ENCODE measurements around the gene CCBE1.
"Not testable (repeated sequence)": the region's sequence is repeated elsewhere in the genome, so short reads cannot be mapped to it uniquely, and the experiment has no call there.

CCBE1 gene

GRCh38 chr18:59520562-59521355 is 176.5 kb downstream of the CCBE1 start:
- no peak for DNase-seq

DNA sequence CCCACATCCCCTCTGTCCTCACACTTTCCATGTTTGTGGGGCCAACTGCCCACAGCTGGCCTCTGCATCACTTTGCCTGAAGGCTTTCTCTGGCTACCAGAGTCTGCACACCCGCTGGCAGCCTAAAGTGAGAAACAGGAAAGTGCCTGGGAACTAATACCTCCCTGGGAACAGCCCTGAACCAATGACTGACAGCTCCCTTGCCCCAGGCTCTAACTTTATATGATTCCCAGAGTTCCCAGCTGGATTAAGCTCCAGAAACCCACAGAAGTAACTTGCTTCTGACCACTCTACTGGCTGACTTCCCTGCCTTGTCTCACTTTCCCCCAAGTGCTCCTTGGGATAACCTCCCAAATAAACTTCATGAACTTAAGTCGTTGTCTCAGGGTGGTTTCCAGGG is 178.5 kb downstream of the CCBE1 start:
- DNase-seq, result no peak

DNA sequence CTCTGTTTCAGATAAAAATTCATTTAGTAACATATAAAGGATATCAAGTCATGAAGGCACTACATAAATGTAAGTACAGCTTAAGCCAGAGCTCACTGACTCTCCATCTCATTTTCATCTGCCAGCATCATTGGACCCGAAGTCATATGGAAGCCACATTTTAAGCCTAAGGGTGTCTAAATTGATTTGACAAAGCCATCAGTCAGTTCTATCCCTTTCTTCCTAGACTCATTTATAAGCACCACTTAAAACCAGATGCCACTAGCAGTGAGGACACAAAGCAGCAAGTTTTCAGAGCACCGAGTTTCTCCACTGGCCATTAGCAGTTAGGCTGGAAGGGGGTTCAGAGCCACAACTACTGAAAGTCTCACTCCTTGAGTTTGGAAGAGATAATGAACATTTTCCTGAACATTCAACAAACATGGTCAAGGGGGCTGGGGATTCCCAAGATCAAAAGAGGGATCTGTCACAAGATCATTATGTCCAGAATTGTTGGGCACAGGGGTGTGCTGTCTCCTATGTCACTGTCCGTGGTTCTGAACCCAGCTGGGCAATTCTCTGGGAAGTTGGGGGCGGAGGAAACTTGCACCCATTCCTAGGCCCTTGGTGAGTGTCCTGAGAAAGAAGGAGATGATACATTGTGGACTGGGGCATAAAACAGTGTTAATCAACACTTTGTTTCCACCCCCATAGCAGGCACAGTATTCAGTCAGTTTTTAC is 179.6 kb downstream of the CCBE1 start:
- no peak for DNase-seq

GRCh38 chr18:59516356-59517155 is 180.7 kb downstream of the CCBE1 start:
- DNase-seq, result no peak

DNA sequence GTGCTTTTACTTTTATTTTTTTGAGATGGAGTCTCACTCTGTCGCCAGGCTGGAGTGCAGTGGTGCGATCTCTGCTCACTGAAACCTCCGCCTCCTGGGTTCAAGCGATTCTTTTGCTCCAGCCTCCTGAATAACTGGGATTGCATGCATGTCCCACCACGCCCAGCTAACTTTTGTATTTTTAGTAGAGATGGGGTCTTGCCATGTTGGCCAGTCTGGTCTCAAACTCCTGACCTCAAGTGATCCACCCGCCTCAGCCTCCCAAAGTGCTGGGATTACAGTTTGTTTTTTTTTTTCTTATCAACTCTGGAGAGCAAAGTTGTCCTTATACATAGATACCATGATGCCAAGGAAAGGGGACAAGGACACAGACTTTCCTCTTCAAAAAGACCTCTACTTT is 181.3 kb downstream of the CCBE1 start:
- DNase-seq, result not testable (repeated sequence)

- DNase-seq, result no peak
These were observed 182.1 kb downstream of the CCBE1 start for GRCh38 chr18:59515147-59515546.

DNA sequence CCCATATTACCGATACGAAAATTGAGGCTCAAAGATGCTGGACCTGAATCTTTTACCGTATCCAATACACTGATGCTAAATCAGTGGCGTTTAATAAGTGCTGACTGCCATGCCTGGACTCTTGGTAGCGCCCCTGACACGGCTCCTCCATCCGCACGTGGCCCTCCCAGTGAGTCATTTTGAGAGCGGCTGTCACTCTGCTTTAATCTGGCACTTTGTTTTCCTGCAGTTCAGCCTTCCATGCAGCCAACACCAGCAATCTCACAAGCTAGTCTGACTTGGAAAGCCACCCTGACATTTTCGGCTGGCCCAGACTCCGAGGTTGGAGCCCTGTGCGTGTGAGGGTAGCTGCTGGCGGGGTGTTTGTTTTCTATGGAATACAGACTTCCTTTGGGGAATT is 183.0 kb downstream of the CCBE1 start:
- no peak for DNase-seq

- DNase-seq, result no peak
These were observed 185.0 kb downstream of the CCBE1 start for GRCh38 chr18:59512025-59512755.

- DNase-seq, result no peak
These were observed 187.5 kb downstream of the CCBE1 start for GRCh38 chr18:59509481-59510442.

GRCh38 chr18:59505356-59505755 is 191.9 kb downstream of the CCBE1 start:
- DNase-seq, result no peak

- no peak for DNase-seq
These were observed 194.7 kb downstream of the CCBE1 start for GRCh38 chr18:59502274-59503175.

- DNase-seq, result no peak
These were observed 195.3 kb downstream of the CCBE1 start for GRCh38 chr18:59501920-59502273.

DNA sequence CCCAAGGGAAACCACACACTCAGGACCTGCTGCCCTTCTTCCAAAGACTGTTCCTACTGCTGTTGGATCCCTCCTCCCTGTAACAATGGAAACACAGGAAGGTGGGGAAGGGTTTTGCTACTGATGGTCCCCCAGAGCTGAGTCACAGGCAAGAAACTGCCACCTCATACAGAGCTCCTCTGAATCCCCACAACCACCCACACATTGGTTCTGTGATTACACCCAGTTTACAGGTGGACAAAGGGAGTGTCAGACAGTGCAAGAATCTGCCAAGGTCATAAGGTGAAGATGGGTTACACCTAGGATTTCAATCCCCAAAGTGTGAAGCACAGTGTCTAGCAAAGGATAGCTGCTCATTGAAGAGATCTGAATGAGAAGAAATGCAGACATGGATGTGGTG is 196.5 kb downstream of the CCBE1 start:
- DNase-seq, result no peak

GRCh38 chr18:59498506-59499086 is 198.6 kb downstream of the CCBE1 start:
- DNase-seq, result no peak

DNA sequence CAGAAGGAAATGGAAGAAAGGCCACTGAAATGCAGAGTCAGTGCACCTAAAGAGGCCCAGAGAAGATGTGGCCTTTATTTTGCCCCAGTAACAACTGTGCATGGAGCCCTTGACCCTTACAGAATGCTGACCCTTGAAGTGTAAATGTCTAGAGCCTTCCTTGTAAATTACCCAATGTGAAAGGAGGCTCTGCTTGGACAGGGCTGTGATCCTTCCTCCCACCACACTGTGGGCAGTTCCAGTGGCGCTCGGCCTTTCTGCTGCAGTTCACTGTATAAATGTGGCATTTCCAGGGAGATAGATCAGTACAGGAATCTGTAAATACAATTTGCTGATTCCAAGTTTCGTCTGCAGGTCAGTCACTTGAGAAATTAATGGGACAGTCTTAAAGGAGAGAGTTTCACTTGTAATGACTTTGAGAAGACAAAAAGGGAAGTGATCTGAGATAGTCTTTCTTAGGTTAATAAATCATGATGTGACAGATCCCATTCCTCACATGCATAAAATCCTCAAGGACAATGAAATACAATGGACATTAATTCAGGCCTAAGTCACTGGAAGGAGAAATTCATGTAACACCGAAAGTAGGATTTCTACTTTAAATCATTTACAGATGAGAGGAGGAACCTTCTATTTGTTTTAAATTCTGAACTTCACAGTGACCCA is 204.3 kb downstream of the CCBE1 start:
- no peak for DNase-seq

GRCh38 chr18:59488899-59489298 is 208.3 kb downstream of the CCBE1 start:
- no peak for DNase-seq

DNA sequence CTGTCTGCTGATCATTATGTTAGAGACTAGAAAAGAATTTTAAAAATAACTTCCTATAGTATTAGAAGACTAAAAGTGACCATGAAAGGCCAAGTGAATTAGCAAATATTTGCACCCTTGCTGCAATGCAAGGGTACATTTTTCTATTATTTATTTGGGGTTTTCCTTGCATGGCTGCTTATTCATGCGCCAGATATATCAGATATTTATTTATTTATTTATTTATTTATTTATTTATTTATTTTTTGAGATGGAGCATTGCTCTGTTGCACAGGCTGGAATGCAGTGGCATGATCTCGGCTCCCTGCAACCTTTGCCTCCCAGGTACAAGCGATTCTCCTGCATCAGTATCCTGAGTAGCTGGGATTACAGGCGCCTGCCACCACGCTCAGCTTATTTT is 211.8 kb downstream of the CCBE1 start:
- DNase-seq, result no peak

DNA sequence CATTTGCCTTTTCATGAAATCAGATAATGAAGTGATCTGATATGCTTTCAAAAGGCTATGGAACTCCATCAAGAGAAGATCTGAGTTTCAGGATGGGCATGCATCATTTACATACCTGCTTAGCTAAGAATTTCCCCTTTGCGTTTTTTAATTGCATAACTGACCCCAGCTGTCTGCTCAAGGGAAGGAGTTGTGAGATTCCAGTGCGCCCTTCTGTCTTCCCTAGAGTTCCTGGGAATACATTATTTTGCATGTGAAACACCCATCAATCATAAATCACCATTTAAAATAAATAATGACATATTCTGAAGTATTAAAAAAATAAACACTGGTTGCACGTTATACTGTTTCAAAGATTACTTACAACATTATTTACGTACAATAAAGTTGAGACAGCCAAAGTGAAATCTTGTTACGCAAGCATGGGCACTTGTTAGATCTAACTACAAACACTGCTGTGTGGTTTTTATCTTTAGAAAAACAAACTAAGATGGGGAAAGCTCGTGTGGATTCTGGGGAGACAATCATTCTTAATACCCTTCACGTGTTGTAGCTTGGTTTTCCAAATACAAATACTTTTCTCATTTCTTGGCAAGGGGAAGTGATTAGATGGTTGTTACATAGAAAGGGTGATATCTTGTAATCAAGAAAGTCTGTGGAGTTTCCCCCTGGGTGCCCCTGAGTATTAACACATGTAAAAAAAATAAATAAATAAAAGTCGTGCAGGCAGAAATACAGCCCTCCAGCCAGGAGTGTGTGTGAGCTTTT is 212.5 kb downstream of the CCBE1 start:
- no peak for DNase-seq

DNA sequence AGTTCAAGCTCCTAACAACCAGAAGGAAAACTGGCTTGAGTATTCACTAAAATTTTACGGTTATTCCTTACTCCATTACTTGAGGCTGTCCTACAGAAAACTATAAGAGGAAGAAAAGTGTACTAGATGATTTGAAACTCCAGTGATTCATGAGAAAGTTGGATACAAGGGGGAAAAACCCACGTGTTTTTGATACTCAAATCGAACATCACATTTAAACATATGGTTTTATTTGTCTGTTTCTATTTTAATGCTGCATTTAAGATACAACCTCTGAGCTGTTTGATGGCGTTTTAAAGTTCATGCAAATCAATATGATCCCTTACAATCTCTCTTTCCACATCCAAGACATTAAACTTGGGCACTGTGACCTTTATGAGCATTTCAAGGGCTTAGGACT is 213.1 kb downstream of the CCBE1 start:
- no peak for DNase-seq

Data from activated CD4-positive, alpha-beta T cell treated with anti-CD3 and anti-CD28 coated beads for 4 hours (primary cell).